Limb (tissue), 2 donors: ENCODE measurements around the gene SNRNP48.
A peak's percentile ranks its signal among the peaks of the same experiment; 100 is the strongest.

Experiments
- DNase-seq, 2 donors: peaks; one replicate each; pipeline ENCODE4 v3.0.0-alpha.2; 2016; ENCODE audit errors: extremely low spot score in 2 of 2

Gene SNRNP48

GRCh38 chr6:7589949-7590917, at the start of gene SNRNP48:
Gene SNRNP48 (plus strand): TSS chr6:7590198. CDS start chr6:7590258, 60 bp downstream.
- DNase-seq = peak; percentile 97

- no peak for DNase-seq
Measured at GRCh38 chr6:7540595-7540994, 49.4 kb upstream of the SNRNP48 start.

GRCh38 chr6:7541175-7542064, 48.6 kb upstream of the SNRNP48 start, which contains the start of gene DSP:
Gene DSP (plus strand): TSS chr6:7541671. CDS start chr6:7541916, 245 bp downstream.
- DNase-seq = peak in 1 of 2 donors; percentile 71

GRCh38 chr6:7542065-7542873, 47.7 kb upstream of the SNRNP48 start:
- peak in 1 of 2 donors; percentile 70 for DNase-seq

- DNase-seq = peak in 1 of 2 donors; percentile 65
Measured at GRCh38 chr6:7542874-7543624, 46.9 kb upstream of the SNRNP48 start.

GRCh38 chr6:7543789-7544424, 46.1 kb upstream of the SNRNP48 start:
- DNase-seq = no peak

- DNase-seq = no peak
Measured at GRCh38 chr6:7544597-7544996, 45.4 kb upstream of the SNRNP48 start.

GRCh38 chr6:7545316-7546019, 44.5 kb upstream of the SNRNP48 start:
- no peak for DNase-seq

- no peak for DNase-seq
Measured at GRCh38 chr6:7546020-7546369, 44.0 kb upstream of the SNRNP48 start.

- DNase-seq = no peak
Measured at GRCh38 chr6:7546383-7546782, 43.6 kb upstream of the SNRNP48 start.

- no peak for DNase-seq
Measured at GRCh38 chr6:7546896-7547295, 43.1 kb upstream of the SNRNP48 start.

GRCh38 chr6:7547315-7547714, 42.7 kb upstream of the SNRNP48 start:
- DNase-seq = no peak

GRCh38 chr6:7550433-7550801, 39.6 kb upstream of the SNRNP48 start:
- no peak for DNase-seq

GRCh38 chr6:7554533-7555275, 35.3 kb upstream of the SNRNP48 start:
- DNase-seq = no peak

GRCh38 chr6:7555671-7556070, 34.3 kb upstream of the SNRNP48 start:
- DNase-seq = no peak

- no peak for DNase-seq
Measured at GRCh38 chr6:7556394-7557106, 33.4 kb upstream of the SNRNP48 start.

GRCh38 chr6:7557652-7558051, 32.3 kb upstream of the SNRNP48 start:
- no peak for DNase-seq

GRCh38 chr6:7558781-7559180, 31.2 kb upstream of the SNRNP48 start:
- no peak for DNase-seq
